Left lung (tissue), 10 donors: ENCODE results near the gene OPRL1. TPM values are rescaled to one million over a fixed set of nuclear protein-coding genes. Genes with fewer than 3 reads are reported as not detected.

ENCODE experiments used
- ATAC-seq: fragments of 200-7000 bp; cut with Tn5 transposase; one replicate; pipeline ENCODE4 v1.9.1; 2020; ENCODE audit warnings: moderate library complexity
- DNase-seq, 4 donors: peaks; one replicate each; pipeline ENCODE4 v3.0.0-alpha.2; 2013 to 2020
- H3K27ac ChIP-seq, 2 donors: fragments of 200-600 bp; sonication (generic) in 1 of 2; one replicate each; pipeline versions ENCODE4 v1.5.0 to v1.8.0; 2020 to 2021
- H3K27me3 ChIP-seq, 2 donors: fragments of 200-600 bp; sonication (generic) in 1 of 2; one replicate each; pipeline versions ENCODE4 v1.5.0 to v1.8.0; 2020 to 2021
- H3K36me3 ChIP-seq, 2 donors: fragments of 200-600 bp; sonication (generic) in 1 of 2; one replicate each; pipeline versions ENCODE4 v1.5.0 to v1.8.0; 2020 to 2021
- H3K4me1 ChIP-seq, 2 donors: fragments of 200-600 bp; one replicate each; pipeline ENCODE4 v1.8.0; 2021
- H3K4me3 ChIP-seq, 2 donors: fragments of 200-600 bp; sonication (generic) in 1 of 2; one replicate each; pipeline versions ENCODE4 v1.5.0 to v1.8.0; 2020 to 2021; ENCODE audit warnings: mild to moderate bottlenecking in 1 of 2
- H3K9me3 ChIP-seq, 2 donors: fragments of 200-600 bp; sonication (generic) in 1 of 2; one replicate each; pipeline versions ENCODE4 v1.5.0 to v1.8.0; 2020 to 2021
- intact Hi-C, 2 donors: fragments of 100-400 bp; cut with DNase I; formaldehyde crosslinking; loops; one replicate each; pipeline versions ENCODE4 v1.11.2 to v1.14.2; 2022
- microRNA-seq, 2 donors: library from miRNA; unstranded; fragments of <30 nt; microRNA quantifications; one replicate each; pipeline ENCODE4, GENCODE V29; 2019
- polyA plus RNA-seq, 6 donors: library from polyadenylated mRNA; unstranded; fragments of 120-200 nt; gene quantifications; one replicate each; pipeline ENCODE4 v1.2.1, GENCODE V29; 2013; ENCODE audit not compliant: insufficient read length in 6 of 6
- total RNA-seq, 2 donors: library from RNA; stranded (reverse); fragmentation: NEBNext Ultra II Directional; extraction: Animal tissue kit (Norgen Biotek cat#: 25700); gene quantifications; one replicate each; pipeline ENCODE4 v1.2.1, GENCODE V29; 2021
- TF ChIP-seq, protein P1 (sequence below), 2 donors: fragments of 200-600 bp; sonication (generic) in 1 of 2; IDR thresholded peaks; one replicate each; pipeline versions ENCODE4 v1.5.0 to v1.8.0; 2021; ENCODE audit warnings: antibody characterized with exemption in 2 of 2
- donor health status: DM: no; HTN: yes; CAD: no.
- donor health status: DM: no; HTN: no; CAD: no.

The OPRL1 gene
- total and polyA plus RNA-seq, 8 donors: 1.8 to 2.5 (median 2.2) TPM

DNA sequence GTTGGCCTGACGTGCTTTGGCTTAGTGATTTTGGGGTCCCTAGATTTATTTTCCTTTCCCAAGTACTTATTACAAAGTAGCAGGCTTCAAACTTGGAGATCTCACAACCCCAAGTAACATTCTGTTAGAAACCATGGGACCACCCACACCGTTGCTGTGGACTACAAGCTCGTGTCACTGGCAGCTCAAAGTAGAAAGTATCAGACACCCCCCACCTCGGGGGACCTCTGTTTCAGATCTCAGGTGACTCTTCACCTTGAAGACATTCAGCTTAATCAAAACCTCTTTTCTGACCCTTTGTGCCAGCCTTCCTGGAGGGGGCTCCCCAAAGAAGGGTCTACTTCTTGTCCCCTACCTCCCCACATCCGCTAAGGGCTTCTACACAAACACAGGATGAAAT, 68.7 kb downstream of the OPRL1 start:
- intact Hi-C loops: no loop called here

DNA sequence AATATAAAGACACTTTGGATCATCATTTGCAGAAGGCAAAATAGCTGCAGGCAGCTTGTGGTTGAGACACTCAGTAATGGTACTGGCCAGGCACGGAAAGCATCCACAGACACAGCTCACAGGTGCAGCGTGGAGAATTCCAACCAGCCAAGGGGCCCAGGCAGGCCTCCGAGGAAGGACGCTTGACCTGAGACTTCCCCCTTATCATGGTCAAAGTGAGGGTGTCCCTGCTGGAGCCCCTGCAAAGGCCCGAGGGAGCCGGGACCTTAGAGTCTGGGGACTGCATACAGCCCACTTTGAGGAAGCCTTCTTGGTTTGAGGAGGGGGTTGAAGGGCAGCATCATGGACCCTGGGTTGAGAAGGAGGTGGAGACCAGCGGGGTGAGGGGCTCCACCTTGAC, 69.3 kb downstream of the OPRL1 start:
- H3K36me3 ChIP-seq: no peaks in the 10 kb centered on the region
- H3K27ac ChIP-seq: no peak overlapping the region
- peaks cover 0 to 22% of the 10 kb centered on the region in 2 donors for H3K27me3 ChIP-seq
- intact Hi-C loops: no loop called here
- TF ChIP-seq, protein P1, sequence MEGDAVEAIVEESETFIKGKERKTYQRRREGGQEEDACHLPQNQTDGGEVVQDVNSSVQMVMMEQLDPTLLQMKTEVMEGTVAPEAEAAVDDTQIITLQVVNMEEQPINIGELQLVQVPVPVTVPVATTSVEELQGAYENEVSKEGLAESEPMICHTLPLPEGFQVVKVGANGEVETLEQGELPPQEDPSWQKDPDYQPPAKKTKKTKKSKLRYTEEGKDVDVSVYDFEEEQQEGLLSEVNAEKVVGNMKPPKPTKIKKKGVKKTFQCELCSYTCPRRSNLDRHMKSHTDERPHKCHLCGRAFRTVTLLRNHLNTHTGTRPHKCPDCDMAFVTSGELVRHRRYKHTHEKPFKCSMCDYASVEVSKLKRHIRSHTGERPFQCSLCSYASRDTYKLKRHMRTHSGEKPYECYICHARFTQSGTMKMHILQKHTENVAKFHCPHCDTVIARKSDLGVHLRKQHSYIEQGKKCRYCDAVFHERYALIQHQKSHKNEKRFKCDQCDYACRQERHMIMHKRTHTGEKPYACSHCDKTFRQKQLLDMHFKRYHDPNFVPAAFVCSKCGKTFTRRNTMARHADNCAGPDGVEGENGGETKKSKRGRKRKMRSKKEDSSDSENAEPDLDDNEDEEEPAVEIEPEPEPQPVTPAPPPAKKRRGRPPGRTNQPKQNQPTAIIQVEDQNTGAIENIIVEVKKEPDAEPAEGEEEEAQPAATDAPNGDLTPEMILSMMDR (IDR thresholded peaks at IDR 0.05): no peak
- H3K4me3 ChIP-seq: no peak overlapping the region
- ATAC-seq: no peak
- no peaks in the 10 kb centered on the region for H3K4me1 ChIP-seq
- DNase-seq: no peak
- H3K9me3 ChIP-seq: peaks cover 0 to 15% of the 10 kb centered on the region in 2 donors

More for the DNA sequence above, 68.7 kb downstream of the OPRL1 start:
- DNase-seq (no peak), ATAC-seq (no peak)
- H3K9me3 ChIP-seq: peaks cover 0 to 15% of the 10 kb centered on the region in 2 donors
- H3K27ac ChIP-seq: no peak overlapping the region
- H3K36me3 ChIP-seq: no peaks in the 10 kb centered on the region
- TF ChIP-seq, protein P1 (IDR thresholded peaks at IDR 0.05): no peak
- H3K4me3 ChIP-seq: no peak overlapping the region
- peaks cover 0 to 17% of the 10 kb centered on the region in 2 donors for H3K27me3 ChIP-seq
- no peaks in the 10 kb centered on the region for H3K4me1 ChIP-seq

DNA sequence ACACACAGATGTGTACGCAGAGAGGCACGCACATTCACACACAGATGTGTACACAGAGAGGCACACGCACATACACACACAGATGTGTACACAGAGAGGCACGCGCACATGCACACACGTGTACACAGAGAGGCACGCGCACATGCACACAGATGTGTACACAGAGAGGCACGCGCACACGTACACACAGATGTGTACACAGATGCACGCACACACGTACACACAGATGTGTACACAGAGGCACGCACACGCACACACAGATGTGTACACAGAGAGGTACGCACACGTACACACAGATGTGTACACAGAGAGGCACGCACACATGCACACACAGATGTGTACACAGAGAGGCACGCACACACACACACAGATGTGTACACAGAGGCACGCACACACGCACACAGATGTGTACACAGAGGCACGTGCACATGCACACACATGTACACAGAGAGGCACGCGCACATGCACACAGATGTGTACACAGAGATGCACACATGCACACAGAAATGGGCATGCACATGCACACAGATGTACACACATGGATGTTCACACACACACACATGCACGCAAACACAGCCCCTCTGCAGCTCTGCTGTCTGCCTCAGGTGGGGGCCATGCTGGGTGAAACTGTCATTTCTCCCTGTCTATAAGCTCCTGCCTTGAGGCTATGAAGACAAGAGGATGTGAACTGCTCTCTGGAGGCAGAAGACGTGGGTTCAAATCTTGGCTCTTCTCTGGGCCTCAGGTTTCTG, 70.1 kb downstream of the OPRL1 start:
- peak in 1 of 4 donors; percentile 9 for DNase-seq
- intact Hi-C loops: no loop called here
- TF ChIP-seq, protein P1 (IDR thresholded peaks at IDR 0.05): no peak
- Histone ChIP-seq H3K36me3 (no peaks in the 10 kb centered on the region), H3K27me3 (peaks cover 0 to 30% of the 10 kb centered on the region in 2 donors), H3K27ac (no peak overlapping the region), H3K4me1 (no peaks in the 10 kb centered on the region), H3K9me3 (peaks cover 0 to 9% of the 10 kb centered on the region in 2 donors), H3K4me3 (no peak overlapping the region)
- no peak for ATAC-seq

Small RNA genes within 50 kb of the gene (microRNA-seq; reads per million reads assigned to microRNA genes)
- 0.96 to 3.2 reads per million in 2 donors for gene MIR6813

Other genes with a start within 250 kb of the OPRL1 start
- 10 to 100 TPM in 1 of 2 donors, 1 to 10 TPM in 1; 9.2 to 11.3 TPM for gene ZBTB46, start 248.8 kb upstream of the OPRL1 start, total RNA-seq
- 10 to 100 TPM in 4 of 6 donors, 1 to 10 TPM in 2; 9.4 to 16.3 (median 12.4) TPM for gene ZBTB46, start 248.8 kb upstream of the OPRL1 start, polyA plus RNA-seq
- gene ABHD16B, start 218.6 kb upstream of the OPRL1 start, total RNA-seq: under 1 TPM in 1 of 2 donors, not detected in 1; 0.18 TPM
- not detected for gene ABHD16B, start 218.6 kb upstream of the OPRL1 start, polyA plus RNA-seq
- 100 to 1,000 TPM; 105 to 116 TPM for gene TPD52L2, start 214.8 kb upstream of the OPRL1 start, total RNA-seq
- 10 to 100 TPM; 82.6 to 95.5 (median 85.9) TPM for gene TPD52L2, start 214.8 kb upstream of the OPRL1 start, polyA plus RNA-seq
- gene DNAJC5, start 185.0 kb upstream of the OPRL1 start, total RNA-seq: 10 to 100 TPM; 39.9 to 59.5 TPM
- gene DNAJC5, start 185.0 kb upstream of the OPRL1 start, polyA plus RNA-seq: 10 to 100 TPM; 17.5 to 30.5 (median 24.3) TPM
- gene UCKL1, start 123.7 kb upstream of the OPRL1 start, total RNA-seq: 10 to 100 TPM; 26.7 to 31.6 TPM
- 10 to 100 TPM; 47.1 to 68.8 (median 60.0) TPM for gene UCKL1, start 123.7 kb upstream of the OPRL1 start, polyA plus RNA-seq
- 10 to 100 TPM; 16.4 to 16.9 TPM for gene ZNF512B, start 110.2 kb upstream of the OPRL1 start, total RNA-seq
- gene ZNF512B, start 110.2 kb upstream of the OPRL1 start, polyA plus RNA-seq: 10 to 100 TPM; 23.1 to 38.3 (median 30.4) TPM
- gene SAMD10, start 100.4 kb upstream of the OPRL1 start, total RNA-seq: 1 to 10 TPM; 4.6 to 6.0 TPM
- 10 to 100 TPM in 1 of 6 donors, 1 to 10 TPM in 5; 5.7 to 10.5 (median 8.0) TPM for gene SAMD10, start 100.4 kb upstream of the OPRL1 start, polyA plus RNA-seq
- gene PRPF6, start 99.0 kb upstream of the OPRL1 start, total RNA-seq: 10 to 100 TPM; 49.8 to 53.7 TPM
- 10 to 100 TPM; 75.1 to 85.4 (median 82.3) TPM for gene PRPF6, start 99.0 kb upstream of the OPRL1 start, polyA plus RNA-seq
- 1 to 10 TPM in 1 of 2 donors, under 1 TPM in 1; 0.76 to 1.0 TPM for gene C20orf204, start 43.9 kb upstream of the OPRL1 start, total RNA-seq
- 1 to 10 TPM in 5 of 6 donors, under 1 TPM in 1; 0.86 to 1.9 (median 1.2) TPM for gene C20orf204, start 43.9 kb upstream of the OPRL1 start, polyA plus RNA-seq
- 10 to 100 TPM; 40.3 to 69.2 TPM for gene SOX18, start 30.4 kb upstream of the OPRL1 start, total RNA-seq
- 10 to 100 TPM; 11.5 to 25.5 (median 16.7) TPM for gene SOX18, start 30.4 kb upstream of the OPRL1 start, polyA plus RNA-seq
- gene TCEA2, start 16.9 kb upstream of the OPRL1 start, total RNA-seq: 10 to 100 TPM; 31.2 to 34.3 TPM
- gene TCEA2, start 16.9 kb upstream of the OPRL1 start, polyA plus RNA-seq: 10 to 100 TPM; 68.5 to 93.0 (median 79.1) TPM
- gene RGS19, start 564 bp upstream of the OPRL1 start, total RNA-seq: 10 to 100 TPM; 23.4 to 63.9 TPM
- gene RGS19, start 564 bp upstream of the OPRL1 start, polyA plus RNA-seq: 10 to 100 TPM in 1 of 6 donors, 1 to 10 TPM in 5; 6.3 to 13.3 (median 8.3) TPM
- under 1 TPM in 1 of 2 donors, not detected in 1; 0.45 TPM for gene LKAAEAR1, start 4.3 kb downstream of the OPRL1 start, total RNA-seq
- gene LKAAEAR1, start 4.3 kb downstream of the OPRL1 start, polyA plus RNA-seq: under 1 TPM; 0.38 to 0.70 (median 0.50) TPM
- not detected for gene NPBWR2, start 27.5 kb downstream of the OPRL1 start, total RNA-seq
- not detected for gene NPBWR2, start 27.5 kb downstream of the OPRL1 start, polyA plus RNA-seq
- not detected for gene MYT1, start 84.4 kb downstream of the OPRL1 start, total RNA-seq
- under 1 TPM; 0.26 to 0.42 (median 0.32) TPM for gene MYT1, start 84.4 kb downstream of the OPRL1 start, polyA plus RNA-seq
- 10 to 100 TPM; 31.6 to 32.6 TPM for gene PCMTD2, start 175.7 kb downstream of the OPRL1 start, total RNA-seq
- gene PCMTD2, start 175.7 kb downstream of the OPRL1 start, polyA plus RNA-seq: 100 to 1,000 TPM; 110 to 163 (median 131) TPM